Measurements from ENCODE around the gene EYS. TPM values are rescaled to one million over a fixed set of nuclear protein-coding genes. Genes with fewer than 3 reads are reported as not detected.

EYS gene
- total RNA-seq, 1 experiment from 2014 or later: not detected

DNA sequence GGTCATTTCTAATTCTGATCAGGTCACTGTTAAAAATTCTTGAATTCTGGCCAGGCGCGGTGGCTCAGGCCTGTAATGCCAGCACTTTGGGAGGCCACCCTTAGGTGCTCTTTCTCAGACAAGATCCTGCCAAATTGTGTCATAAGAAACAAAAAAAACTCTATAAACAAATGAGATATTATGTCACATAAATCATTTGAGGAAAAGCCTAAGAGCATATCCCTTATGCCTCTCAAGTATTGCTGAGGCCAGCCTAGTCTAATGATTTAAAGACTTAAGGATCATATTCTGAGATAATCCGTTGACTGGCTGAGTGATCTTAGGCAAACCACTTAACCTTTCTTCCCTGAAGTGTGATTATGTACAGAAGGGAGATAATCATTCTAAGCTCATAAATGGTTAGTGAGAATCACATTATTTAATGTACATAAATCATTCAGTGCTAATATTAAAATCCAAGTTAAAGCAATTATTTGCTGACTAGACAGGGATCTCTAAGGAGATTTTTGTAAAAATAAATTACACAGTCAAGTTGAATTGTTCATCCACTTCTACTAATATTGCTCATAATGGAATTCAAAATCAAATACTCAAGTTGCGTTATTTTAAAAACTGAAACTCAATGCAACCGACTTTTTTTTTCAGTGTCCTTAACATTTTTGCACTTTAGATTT, 1706.1 kb downstream of the EYS start:
- Mint-ChIP-seq H3K36me3 (ENCODE audit: insufficient read depth in 1 of 3, low read depth in 3 of 3) (peaks cover 0 to 3% (median 0%) of the 10 kb centered on the region in 3 experiments; a peak in 1 of 7 replicates), H3K4me3 (no peak overlapping the region), H3K9me3 (peaks cover 3 to 4% of the 10 kb centered on the region in 2 experiments; a peak in 2 of 5 replicates), H3K27ac (no peak overlapping the region; a peak in 1 of 7 replicates), H3K27me3 (ENCODE audit: low read depth) (no peaks in the 10 kb centered on the region), H3K4me1 (no peaks in the 10 kb centered on the region)
- H2BK12ac ChIP-seq (ENCODE audit: insufficient read length, low read depth, low read length): no peak overlapping the region
- H3K27ac ChIP-seq (ENCODE audit: insufficient read length, low read depth, low read length): no peak overlapping the region
- no peak overlapping the region for H3K4me2 ChIP-seq (ENCODE audit: insufficient read depth, insufficient read length, low read length)
- no peak overlapping the region for H4K91ac ChIP-seq (ENCODE audit: insufficient read length, low read depth, low read length)
- H2BK15ac ChIP-seq (ENCODE audit: low read depth, low read length): no peak overlapping the region
- no peak overlapping the region for H4K8ac ChIP-seq (replicated peaks; ENCODE audit: insufficient read length, low read depth, low read length)
- H3K9me3 ChIP-seq (ENCODE audit: control insufficient read depth, low read depth, low read length): no peaks in the 10 kb centered on the region
- WGBS (ENCODE audit: extremely low coverage, insufficient read length, low lambda C conversion rate): no CpG with 5 or more reads among the region's 5 CpGs
- H3K9ac ChIP-seq (ENCODE audit: extremely low read depth, insufficient read length, low read length): no peak overlapping the region
- no peaks in the 10 kb centered on the region for H3K79me1 ChIP-seq (ENCODE audit: insufficient read depth, low read depth, low read length, poor library complexity, severe bottlenecking)
- no peak overlapping the region for H4K5ac ChIP-seq (ENCODE audit: insufficient read length, low read depth, low read length)
- H3K27me3 ChIP-seq (ENCODE audit: insufficient read depth, low read length): no peaks in the 10 kb centered on the region
- no peaks in the 10 kb centered on the region for H3K79me2 ChIP-seq (ENCODE audit: insufficient read depth, low read length)
- H3K23ac ChIP-seq (ENCODE audit: insufficient read length, low read depth, low read length): no peak overlapping the region
- H3K56ac ChIP-seq (ENCODE audit: insufficient read length, low read depth, low read length): no peak overlapping the region
- no peak for DNase-seq
- H3K23me2 ChIP-seq (ENCODE audit: insufficient read length, low read depth, low read length, poor library complexity, severe bottlenecking): no peaks in the 10 kb centered on the region
- H2BK120ac ChIP-seq (ENCODE audit: low read depth, low read length, poor library complexity, severe bottlenecking): no peak overlapping the region
- no peak overlapping the region for H3T11ph ChIP-seq (ENCODE audit: low read length)
- H3K14ac ChIP-seq (ENCODE audit: insufficient read depth, low read length): no peak overlapping the region
- H3K18ac ChIP-seq (ENCODE audit: insufficient read length, low read depth, low read length): no peak overlapping the region
- no peaks in the 10 kb centered on the region for H4K20me1 ChIP-seq (ENCODE audit: control insufficient read depth, insufficient read depth, insufficient read length)
- H2AK5ac ChIP-seq (ENCODE audit: insufficient read length, low read length): no peak overlapping the region
- no peak overlapping the region for H2AFZ ChIP-seq (ENCODE audit: low read length)
- no peak overlapping the region for H2BK20ac ChIP-seq (ENCODE audit: low read depth, low read length, poor library complexity, severe bottlenecking)
- H2BK5ac ChIP-seq (ENCODE audit: insufficient read length, low read length): no peak overlapping the region
- no peaks in the 10 kb centered on the region for H3K4me1 ChIP-seq (ENCODE audit: insufficient read depth, low read length)
- TF ChIP-seq, protein P1, sequence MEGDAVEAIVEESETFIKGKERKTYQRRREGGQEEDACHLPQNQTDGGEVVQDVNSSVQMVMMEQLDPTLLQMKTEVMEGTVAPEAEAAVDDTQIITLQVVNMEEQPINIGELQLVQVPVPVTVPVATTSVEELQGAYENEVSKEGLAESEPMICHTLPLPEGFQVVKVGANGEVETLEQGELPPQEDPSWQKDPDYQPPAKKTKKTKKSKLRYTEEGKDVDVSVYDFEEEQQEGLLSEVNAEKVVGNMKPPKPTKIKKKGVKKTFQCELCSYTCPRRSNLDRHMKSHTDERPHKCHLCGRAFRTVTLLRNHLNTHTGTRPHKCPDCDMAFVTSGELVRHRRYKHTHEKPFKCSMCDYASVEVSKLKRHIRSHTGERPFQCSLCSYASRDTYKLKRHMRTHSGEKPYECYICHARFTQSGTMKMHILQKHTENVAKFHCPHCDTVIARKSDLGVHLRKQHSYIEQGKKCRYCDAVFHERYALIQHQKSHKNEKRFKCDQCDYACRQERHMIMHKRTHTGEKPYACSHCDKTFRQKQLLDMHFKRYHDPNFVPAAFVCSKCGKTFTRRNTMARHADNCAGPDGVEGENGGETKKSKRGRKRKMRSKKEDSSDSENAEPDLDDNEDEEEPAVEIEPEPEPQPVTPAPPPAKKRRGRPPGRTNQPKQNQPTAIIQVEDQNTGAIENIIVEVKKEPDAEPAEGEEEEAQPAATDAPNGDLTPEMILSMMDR (conservative IDR thresholded peaks at IDR 0.05): no peak
- H3K4ac ChIP-seq (ENCODE audit: low read depth, low read length): no peak overlapping the region
